ENCODE measurements around the gene PTPRN2.

- TF ChIP-seq CTCF (IDR thresholded peaks at IDR 0.05) (no peak), ZFX (IDR thresholded peaks at IDR 0.05; ENCODE audit: borderline replicate concordance) (no peak)
Measured at GRCh38 chr7:157955348-157955999, 632.1 kb downstream of the PTPRN2 start.
